H9 (cell line): ENCODE results near the gene CEP112. TPM values are rescaled to one million over a fixed set of nuclear protein-coding genes. Genes with fewer than 3 reads are reported as not detected.

Experiments
- DNase-seq: peaks from one replicate; pipeline ENCODE4 v3.0.0-alpha.2; 2017
- H2AFZ ChIP-seq: one replicate; pipeline ENCODE4 v1.6.1; 2013; ENCODE audit warnings: mild to moderate bottlenecking, low read length, control low read depth, moderate library complexity
- H2AK5ac ChIP-seq: 2 replicates; pipeline ENCODE4 v1.6.1; 2013; ENCODE audit warnings: low read length, control low read depth, mixed read lengths; ENCODE audit not compliant: insufficient read length
- H2BK120ac ChIP-seq: one replicate; pipeline ENCODE4 v1.6.1; 2013; ENCODE audit warnings: low read depth, mild to moderate bottlenecking, low read length, control low read depth, inconsistent platforms; ENCODE audit not compliant: poor library complexity, severe bottlenecking
- H2BK12ac ChIP-seq: 2 replicates; pipeline ENCODE4 v1.6.1; 2013; ENCODE audit warnings: low read length, control low read depth, mixed read lengths, low read depth; ENCODE audit not compliant: insufficient read length
- H2BK15ac ChIP-seq: 2 replicates; pipeline ENCODE4 v1.6.1; 2013; ENCODE audit warnings: low read depth, low read length, control low read depth
- H2BK20ac ChIP-seq: one replicate; pipeline ENCODE4 v1.6.1; 2013; ENCODE audit warnings: low read depth, mild to moderate bottlenecking, low read length, control low read depth, inconsistent platforms; ENCODE audit not compliant: poor library complexity, severe bottlenecking
- H2BK5ac ChIP-seq: 2 replicates; pipeline ENCODE4 v1.6.1; 2013; ENCODE audit warnings: low read length, control low read depth, mixed read lengths; ENCODE audit not compliant: insufficient read length
- H3K14ac ChIP-seq: 2 replicates; pipeline ENCODE4 v1.6.1; 2013; ENCODE audit warnings: low read length, control low read depth; ENCODE audit not compliant: insufficient read depth
- H3K18ac ChIP-seq: 2 replicates; pipeline ENCODE4 v1.6.1; 2013; ENCODE audit warnings: low read depth, mild to moderate bottlenecking, mixed read lengths, low read length, control low read depth; ENCODE audit not compliant: insufficient read length
- H3K23ac ChIP-seq: 2 replicates; pipeline ENCODE4 v1.6.1; 2013; ENCODE audit warnings: low read length, control low read depth, mixed read lengths, low read depth; ENCODE audit not compliant: insufficient read length
- H3K23me2 ChIP-seq: 2 replicates; pipeline ENCODE4 v1.6.1; 2013; ENCODE audit warnings: low read depth, mild to moderate bottlenecking, mixed read lengths, low read length, control low read depth; ENCODE audit not compliant: insufficient read length, poor library complexity, severe bottlenecking
- H3K27ac ChIP-seq: 2 replicates; pipeline ENCODE4 v1.5.1; 2013; ENCODE audit warnings: low read length, control low read depth, mixed read lengths, low read depth; ENCODE audit not compliant: insufficient read length
- H3K27me3 ChIP-seq: 2 replicates; pipeline ENCODE4 v1.6.1; 2013; ENCODE audit warnings: low read length, control low read depth, inconsistent platforms; ENCODE audit not compliant: insufficient read depth
- H3K4ac ChIP-seq: 2 replicates; pipeline ENCODE4 v1.6.1; 2013; ENCODE audit warnings: low read depth, mild to moderate bottlenecking, control low read depth, inconsistent platforms, low read length, moderate library complexity
- H3K4me1 ChIP-seq: 2 replicates; pipeline ENCODE4 v1.6.1; 2013; ENCODE audit warnings: low read length, control low read depth, inconsistent platforms; ENCODE audit not compliant: insufficient read depth
- H3K4me2 ChIP-seq: 2 replicates; pipeline ENCODE4 v1.6.1; 2013; ENCODE audit warnings: low read length, control low read depth, mixed read lengths; ENCODE audit not compliant: insufficient read length, insufficient read depth
- H3K56ac ChIP-seq: 2 replicates; pipeline ENCODE4 v1.6.1; 2013; ENCODE audit warnings: low read depth, mild to moderate bottlenecking, mixed read lengths, low read length, control low read depth; ENCODE audit not compliant: insufficient read length
- H3K79me1 ChIP-seq: 2 replicates; pipeline ENCODE4 v1.6.1; 2013; ENCODE audit warnings: low read depth, mild to moderate bottlenecking, moderate library complexity, low read length, control low read depth, inconsistent platforms; ENCODE audit not compliant: insufficient read depth, poor library complexity, severe bottlenecking
- H3K79me2 ChIP-seq: 2 replicates; pipeline ENCODE4 v1.6.1; 2013; ENCODE audit warnings: low read length, control low read depth, inconsistent platforms; ENCODE audit not compliant: insufficient read depth
- H3K9ac ChIP-seq: 2 replicates; pipeline ENCODE4 v1.6.1; 2013; ENCODE audit warnings: low read length, control low read depth, mixed read lengths; ENCODE audit not compliant: insufficient read length; ENCODE audit errors: extremely low read depth
- H3K9me3 ChIP-seq: one replicate; pipeline ENCODE4 v1.6.1; 2013; ENCODE audit warnings: low read depth, low read length, inconsistent platforms; ENCODE audit not compliant: control insufficient read depth
- H3T11ph ChIP-seq: one replicate; pipeline ENCODE4 v1.6.1; 2013; ENCODE audit warnings: mild to moderate bottlenecking, low read length, control low read depth, inconsistent platforms
- H4K20me1 ChIP-seq: one replicate; pipeline ENCODE4 v1.6.1; 2013; ENCODE audit not compliant: control insufficient read depth, insufficient read length, insufficient read depth
- H4K5ac ChIP-seq: 2 replicates; pipeline ENCODE4 v1.6.1; 2013; ENCODE audit warnings: low read depth, mild to moderate bottlenecking, mixed read lengths, low read length, control low read depth; ENCODE audit not compliant: insufficient read length
- H4K8ac ChIP-seq: replicated peaks from 2 replicates; pipeline ENCODE4 v1.6.1; 2013; ENCODE audit warnings: low read length, control low read depth, mixed read lengths, low read depth; ENCODE audit not compliant: insufficient read length
- H4K91ac ChIP-seq: 2 replicates; pipeline ENCODE4 v1.6.1; 2013; ENCODE audit warnings: low read depth, mild to moderate bottlenecking, moderate library complexity, mixed read lengths, low read length, control low read depth; ENCODE audit not compliant: insufficient read length
- H3K27ac Mint-ChIP-seq, 3 experiments: 2 replicates in 2 of 3; 3 replicates in 1 of 3; pipeline ENCODE4 v1.8.0; 2020 to 2021; ENCODE audit warnings: mixed read lengths in 3 of 3, mild to moderate bottlenecking in 1 of 3, moderate library complexity in 1 of 3
- H3K27me3 Mint-ChIP-seq: 2 replicates; pipeline ENCODE4 v1.8.0; 2021; ENCODE audit warnings: low read depth, mild to moderate bottlenecking, moderate library complexity, mixed read lengths
- H3K36me3 Mint-ChIP-seq, 3 experiments: 2 replicates in 2 of 3; 3 replicates in 1 of 3; pipeline ENCODE4 v1.8.0; 2020 to 2021; ENCODE audit warnings: low read depth in 3 of 3, mixed read lengths in 3 of 3; ENCODE audit not compliant: insufficient read depth in 1 of 3
- H3K4me1 Mint-ChIP-seq, 2 experiments: 2 replicates each; pipeline ENCODE4 v1.8.0; 2020; ENCODE audit warnings: mixed read lengths in 2 of 2
- H3K4me3 Mint-ChIP-seq, 2 experiments: 2 replicates in 1 of 2; 3 replicates in 1 of 2; pipeline ENCODE4 v1.8.0; 2020 to 2021; ENCODE audit warnings: mild to moderate bottlenecking in 2 of 2, mixed read lengths in 2 of 2, moderate library complexity in 1 of 2
- H3K9me3 Mint-ChIP-seq, 2 experiments: 2 replicates in 1 of 2; 3 replicates in 1 of 2; pipeline ENCODE4 v1.8.0; 2020; ENCODE audit warnings: mild to moderate bottlenecking in 2 of 2, mixed read lengths in 2 of 2, moderate library complexity in 1 of 2
- WGBS: extraction: QIAGEN DNeasy Blood & Tissue Kit; methylation state at CpG from one replicate; pipeline ENCODE4 v1.1.7; 2013; ENCODE audit warnings: missing lambda C conversion rate, low lambda C conversion rate, mixed read lengths; ENCODE audit not compliant: insufficient read length; ENCODE audit errors: extremely low coverage; 5-methylcytosine and 5-hydroxymethylcytosine counted together
- total RNA-seq: library from RNA; stranded (reverse); gene quantifications from 2 replicates; pipeline ENCODE4 v1.2.1, GENCODE V29; 2021
- TF ChIP-seq, protein P1 (sequence below): fragments of 200-600 bp; sonication (generic); conservative IDR thresholded peaks from 3 replicates; pipeline ENCODE4 v1.8.0; 2021; ENCODE audit warnings: antibody characterized with exemption, mild to moderate bottlenecking

Gene CEP112
- total RNA-seq, 1 experiment from 2014 or later: 5.4 TPM

DNA sequence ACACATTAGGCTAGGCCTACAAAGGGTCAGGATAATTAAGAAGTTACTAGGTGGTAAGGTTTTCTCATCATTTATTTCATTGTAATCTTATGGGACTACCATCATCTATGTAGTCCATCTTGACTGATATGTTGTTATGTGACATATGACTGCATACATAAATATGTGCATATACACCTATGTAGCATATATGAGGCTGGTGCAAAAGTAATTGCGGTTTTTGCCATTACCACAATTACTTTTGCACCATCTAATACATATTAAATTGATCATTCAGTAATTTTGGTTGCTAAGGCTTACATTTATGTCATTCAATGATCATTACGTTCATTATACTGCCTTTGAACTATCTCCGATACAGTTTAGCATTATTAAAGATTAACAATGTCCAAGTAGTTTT, 462.7 kb downstream of the CEP112 start:
- no peak overlapping the region for H3K14ac ChIP-seq

More for the DNA sequence above, 462.7 kb downstream of the CEP112 start:
- H2AK5ac ChIP-seq: no peak overlapping the region
- no peak overlapping the region for H3K4ac ChIP-seq
- H2BK120ac ChIP-seq: no peak overlapping the region
- no peak overlapping the region for H4K8ac ChIP-seq
- Mint-ChIP-seq H3K27ac (no peak overlapping the region), H3K36me3 (no peaks in the 10 kb centered on the region), H3K27me3 (no peaks in the 10 kb centered on the region; the same call in 1 of the 2 replicates), H3K4me1 (no peaks in the 10 kb centered on the region), H3K9me3 (no peaks in the 10 kb centered on the region; a peak in 1 of 5 replicates), H3K4me3 (no peak overlapping the region)
- H3K23me2 ChIP-seq: no peaks in the 10 kb centered on the region
- no peak overlapping the region for H2BK5ac ChIP-seq
- no peaks in the 10 kb centered on the region for H3K9me3 ChIP-seq
- no peaks in the 10 kb centered on the region for H3K79me2 ChIP-seq
- H2BK20ac ChIP-seq: no peak overlapping the region
- H3K4me1 ChIP-seq: no peaks in the 10 kb centered on the region
- no peak overlapping the region for H2BK12ac ChIP-seq
- no peaks in the 10 kb centered on the region for H3K79me1 ChIP-seq
- TF ChIP-seq, protein P1, sequence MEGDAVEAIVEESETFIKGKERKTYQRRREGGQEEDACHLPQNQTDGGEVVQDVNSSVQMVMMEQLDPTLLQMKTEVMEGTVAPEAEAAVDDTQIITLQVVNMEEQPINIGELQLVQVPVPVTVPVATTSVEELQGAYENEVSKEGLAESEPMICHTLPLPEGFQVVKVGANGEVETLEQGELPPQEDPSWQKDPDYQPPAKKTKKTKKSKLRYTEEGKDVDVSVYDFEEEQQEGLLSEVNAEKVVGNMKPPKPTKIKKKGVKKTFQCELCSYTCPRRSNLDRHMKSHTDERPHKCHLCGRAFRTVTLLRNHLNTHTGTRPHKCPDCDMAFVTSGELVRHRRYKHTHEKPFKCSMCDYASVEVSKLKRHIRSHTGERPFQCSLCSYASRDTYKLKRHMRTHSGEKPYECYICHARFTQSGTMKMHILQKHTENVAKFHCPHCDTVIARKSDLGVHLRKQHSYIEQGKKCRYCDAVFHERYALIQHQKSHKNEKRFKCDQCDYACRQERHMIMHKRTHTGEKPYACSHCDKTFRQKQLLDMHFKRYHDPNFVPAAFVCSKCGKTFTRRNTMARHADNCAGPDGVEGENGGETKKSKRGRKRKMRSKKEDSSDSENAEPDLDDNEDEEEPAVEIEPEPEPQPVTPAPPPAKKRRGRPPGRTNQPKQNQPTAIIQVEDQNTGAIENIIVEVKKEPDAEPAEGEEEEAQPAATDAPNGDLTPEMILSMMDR: no peak
- H3K9ac ChIP-seq: no peak overlapping the region
- no peaks in the 10 kb centered on the region for H4K20me1 ChIP-seq
- no peak overlapping the region for H3K4me2 ChIP-seq
- no peak overlapping the region for H3T11ph ChIP-seq
- H4K5ac ChIP-seq: no peak overlapping the region
- H3K18ac ChIP-seq: no peak overlapping the region
- no peak for DNase-seq
- no peak overlapping the region for H2BK15ac ChIP-seq
- H3K56ac ChIP-seq: no peak overlapping the region
- H3K23ac ChIP-seq: no peak overlapping the region
- no peak overlapping the region for H2AFZ ChIP-seq
- H4K91ac ChIP-seq: no peak overlapping the region
- no CpG with 5 or more reads among the region's 3 CpGs for WGBS
- no peaks in the 10 kb centered on the region; the same call in 1 of the 2 replicates for H3K27me3 ChIP-seq
- H3K27ac ChIP-seq: no peak overlapping the region
